Thyroid gland (tissue), 4 donors: ENCODE results near the gene NEURL1. TPM values are rescaled to one million over a fixed set of nuclear protein-coding genes. Genes with fewer than 3 reads are reported as not detected.

Source experiments
- DNase-seq, 2 donors: peaks; one replicate each; pipeline ENCODE4 v3.0.0-alpha.2; 2019
- H3K27ac ChIP-seq, 3 donors: fragments of 200-600 bp; sonication (generic); 1 replicate in 2 of 3; 2 replicates in 1 of 3; pipeline ENCODE4 v1.5.1; 2016 to 2019; ENCODE audit warnings: mild to moderate bottlenecking in 1 of 3, moderate library complexity in 1 of 3
- H3K27me3 ChIP-seq: fragments of 200-600 bp; sonication (generic); one replicate; pipeline ENCODE4 v1.5.1; 2019
- H3K36me3 ChIP-seq, 2 donors: fragments of 200-600 bp; sonication (generic); one replicate each; pipeline ENCODE4 v1.5.1; 2016 to 2019
- H3K4me1 ChIP-seq, 2 donors: fragments of 200-600 bp; sonication (generic); one replicate each; pipeline ENCODE4 v1.5.1; 2017 to 2019
- H3K4me3 ChIP-seq, 3 donors: fragments of 200-600 bp; sonication (generic); replicated peaks in 1 of 3; 1 replicate in 2 of 3; 2 replicates in 1 of 3; pipeline ENCODE4 v1.5.1; 2016; ENCODE audit warnings: mild to moderate bottlenecking in 1 of 3
- H3K9me3 ChIP-seq: fragments of 200-600 bp; sonication (generic); one replicate; pipeline ENCODE4 v1.5.1; 2017
- CTCF ChIP-seq, 6 experiments: fragments of 200-600 bp in 3 of 6; fragments of 450-650 bp in 3 of 6; sonication (generic) in 3 of 6; IDR thresholded peaks; one replicate each; pipeline ENCODE4 v1.5.1; 2016 to 2019; ENCODE audit warnings: antibody characterized with exemption in 6 of 6, mild to moderate bottlenecking in 2 of 6, inconsistent platforms in 1 of 6, moderate library complexity in 1 of 6
- POLR2A ChIP-seq, 2 donors: fragments of 450-650 bp; IDR thresholded peaks; one replicate each; pipeline ENCODE4 v1.6.1; 2017; ENCODE audit warnings: antibody characterized with exemption in 2 of 2, mild to moderate bottlenecking in 2 of 2, moderate library complexity in 1 of 2
- WGBS, 2 donors: methylation state at CpG; one replicate each; pipeline ENCODE4 v1.1.5; 2017; 5-methylcytosine and 5-hydroxymethylcytosine counted together
- intact Hi-C: fragments of 100-400 bp; cut with DNase I; formaldehyde crosslinking; loops from one replicate; pipeline ENCODE4 v1.15.1; 2023
- total RNA-seq, 4 donors: library from RNA; depleted of rRNA; stranded (reverse); fragments of >200 nt; gene quantifications; one replicate each; pipeline ENCODE4 v1.2.3, GENCODE V29; 2016

Gene NEURL1
- total RNA-seq, 4 donors from 2014 or later = 1.1 TPM; not detected in 3

DNA sequence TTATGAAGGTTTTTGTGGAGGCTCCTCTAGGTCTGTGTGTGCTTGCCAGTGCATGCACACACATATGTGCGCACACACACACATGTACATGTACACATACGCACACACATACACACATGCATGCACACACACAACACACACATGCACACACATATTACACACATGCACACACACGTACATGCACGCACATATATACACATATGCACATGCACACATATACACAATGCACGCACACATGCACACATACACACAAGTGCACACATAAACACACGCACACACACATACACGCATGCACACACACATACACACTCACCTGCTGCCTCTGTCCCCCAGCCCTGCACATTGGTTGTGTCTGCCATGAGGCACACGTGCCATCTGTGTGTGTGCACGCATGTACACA lies 66.3 kb downstream of the NEURL1 start:
- intact Hi-C loops = no loop called here
- 81 to 85% methylated on average over 9 of the region's 9 CpGs for WGBS, 2 donors
- Histone ChIP-seq H3K4me1 (peaks cover 7 to 10% of the 10 kb centered on the region in 2 donors), H3K27me3 (no peaks in the 10 kb centered on the region), H3K9me3 (no peaks in the 10 kb centered on the region), H3K4me3 (no peak overlapping the region), H3K36me3 (no peaks in the 10 kb centered on the region), H3K27ac (no peak overlapping the region)
- TF ChIP-seq POLR2A (IDR thresholded peaks at IDR 0.05) = no peak
- TF ChIP-seq CTCF (IDR thresholded peaks at IDR 0.05) = no peak
- no peak for DNase-seq

DNA sequence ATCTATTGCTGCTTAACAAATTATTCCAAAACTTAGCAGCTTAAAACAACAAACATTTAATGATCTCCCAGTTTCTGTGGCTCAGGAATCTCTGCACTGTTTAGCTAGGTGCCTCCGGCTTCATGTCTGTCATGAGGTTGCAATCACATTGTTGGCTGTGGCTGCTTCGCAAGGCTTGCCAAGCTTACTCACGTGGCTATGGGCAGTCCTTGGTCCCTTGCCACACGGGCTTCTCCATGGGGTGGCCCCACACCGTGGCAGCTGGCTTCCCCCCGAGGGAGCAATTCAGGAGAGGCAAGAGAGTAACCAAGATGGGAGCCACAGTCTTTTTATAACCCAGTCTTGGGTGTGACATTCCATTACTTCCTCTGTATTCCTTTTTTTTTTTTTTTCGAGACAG lies 67.4 kb downstream of the NEURL1 start:
- H3K36me3 ChIP-seq = no peaks in the 10 kb centered on the region
- intact Hi-C loops = no loop called here
- H3K4me3 ChIP-seq = no peak overlapping the region
- no peak for DNase-seq
- WGBS, 2 donors = 85 to 90% methylated on average over 7 of the region's 7 CpGs
- H3K27ac ChIP-seq = no peak overlapping the region
- no peaks in the 10 kb centered on the region for H3K27me3 ChIP-seq
- no peak for TF ChIP-seq CTCF (IDR thresholded peaks at IDR 0.05)
- TF ChIP-seq POLR2A (IDR thresholded peaks at IDR 0.05) = no peak
- peaks cover 0 to 2% of the 10 kb centered on the region in 2 donors for H3K4me1 ChIP-seq
- H3K9me3 ChIP-seq = no peaks in the 10 kb centered on the region

- intact Hi-C loops = no loop called here
- Histone ChIP-seq H3K9me3 (no peaks in the 10 kb centered on the region), H3K4me1 (no peaks in the 10 kb centered on the region), H3K27ac (no peak overlapping the region), H3K27me3 (no peaks in the 10 kb centered on the region), H3K4me3 (no peak overlapping the region), H3K36me3 (no peaks in the 10 kb centered on the region)
- DNase-seq = no peak
- TF ChIP-seq CTCF (IDR thresholded peaks at IDR 0.05) (no peak), POLR2A (IDR thresholded peaks at IDR 0.05) (no peak)
- WGBS, 2 donors = 72 to 85% methylated on average over 4 of the region's 4 CpGs
Observed at GRCh38 chr10:103562383-103562782, 68.9 kb downstream of the NEURL1 start.

- DNase-seq = no peak
- 87 to 89% methylated on average over 7 of the region's 7 CpGs for WGBS, 2 donors
Observed at GRCh38 chr10:103563231-103564115, 70.0 kb downstream of the NEURL1 start.

More at GRCh38 chr10:103563231-103564115, 70.0 kb downstream of the NEURL1 start:
- Histone ChIP-seq H3K36me3 (no peaks in the 10 kb centered on the region), H3K4me3 (no peak overlapping the region), H3K9me3 (no peaks in the 10 kb centered on the region), H3K27ac (no peak overlapping the region), H3K27me3 (no peaks in the 10 kb centered on the region), H3K4me1 (no peaks in the 10 kb centered on the region)
- no peak for TF ChIP-seq POLR2A (IDR thresholded peaks at IDR 0.05)
- TF ChIP-seq CTCF (IDR thresholded peaks at IDR 0.05) = no peak
- intact Hi-C loops = no loop called here
